GM13977 (cell line): ENCODE results near the gene TMPRSS11B.
"Not testable (repeated sequence)": the region's sequence is repeated elsewhere in the genome, so short reads cannot be mapped to it uniquely, and the experiment has no call there.

Source experiments
- DNase-seq: peaks from one replicate; pipeline ENCODE4 v3.0.0; 2012; ENCODE audit warnings: low spot score
- CTCF ChIP-seq: IDR thresholded peaks from 2 replicates; pipeline ENCODE4 v1.5.1; 2012; ENCODE audit warnings: mild to moderate bottlenecking, control low read depth; ENCODE audit not compliant: insufficient read depth; ENCODE audit errors: extremely low read depth, missing control alignments
- in situ Hi-C: fragments of 300-500 bp; cut with MboI; formaldehyde crosslinking; loops from one replicate; pipeline ENCODE4 v1.12.0; 2022; ENCODE audit warnings: low sequenced_read_pairs, low pct_unique_long_range_greater_than_20kb, mixed read lengths, inconsistent platforms; ENCODE audit not compliant: unreplicated experiment

TMPRSS11B gene

DNA sequence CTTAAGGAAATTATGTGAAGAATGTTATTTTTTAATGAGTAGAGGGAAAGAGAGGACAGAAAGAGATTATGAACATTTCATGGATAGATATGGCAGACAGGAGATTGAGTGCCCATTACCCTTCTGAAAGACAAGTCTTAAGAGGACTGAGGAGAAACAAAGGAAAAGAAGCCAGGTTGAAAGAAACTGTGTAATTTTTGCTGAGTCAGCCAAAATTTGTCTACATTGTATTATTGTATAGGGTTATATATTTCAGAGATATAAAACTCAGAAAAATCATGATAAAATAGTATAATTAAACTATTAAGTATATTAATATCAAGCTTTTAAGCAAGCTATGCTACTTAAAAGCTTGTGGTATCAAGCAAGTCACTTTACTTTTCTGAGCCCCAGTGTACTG, 4.9 kb downstream of the TMPRSS11B start:
- TF ChIP-seq CTCF = no peak
- DNase-seq = no peak
- in situ Hi-C loops = no loop called here

DNA sequence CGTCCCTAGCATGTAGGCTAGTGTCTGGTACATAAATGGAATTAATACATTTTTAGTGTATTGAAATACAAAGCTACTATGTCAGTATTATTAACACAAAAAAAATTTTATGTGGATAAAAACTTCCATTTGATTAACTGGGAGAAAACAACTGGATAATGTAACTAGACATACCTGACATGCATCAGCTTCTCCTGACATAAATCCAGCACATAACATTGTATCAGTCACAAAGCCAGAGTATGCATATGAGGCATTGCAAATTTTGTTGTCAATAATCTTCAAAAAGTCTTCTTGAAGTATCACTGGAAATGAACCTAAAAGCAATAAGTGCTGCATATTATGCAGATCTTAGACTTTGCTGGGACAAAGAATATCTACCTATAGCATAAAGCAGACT, 16.9 kb downstream of the TMPRSS11B start:
- TF ChIP-seq CTCF = no peak
- in situ Hi-C loops = no loop called here
- DNase-seq = no peak

GRCh38 chr4:68218044-68218443, 27.4 kb downstream of the TMPRSS11B start:
- DNase-seq = no peak
- no peak for TF ChIP-seq CTCF
- in situ Hi-C loops = no loop called here

GRCh38 chr4:68216501-68216900, 29.0 kb downstream of the TMPRSS11B start:
- no peak for DNase-seq
- TF ChIP-seq CTCF = no peak
- in situ Hi-C loops = no loop called here

- no peak for TF ChIP-seq CTCF
- in situ Hi-C loops = no loop called here
- DNase-seq = no peak
Measured at GRCh38 chr4:68209003-68209402, 36.5 kb downstream of the TMPRSS11B start.

GRCh38 chr4:68194305-68194704, 51.2 kb downstream of the TMPRSS11B start:
- in situ Hi-C loops = loop anchor here (25.0 kb wide), 1 partner anchor 207 kb away; no protein-coding TSS in a partner anchor
- not testable (repeated sequence) for DNase-seq

- DNase-seq = no peak
- in situ Hi-C loops = loop anchor here (25.0 kb wide), 1 partner anchor 206 kb away; no protein-coding TSS in a partner anchor
- no peak for TF ChIP-seq CTCF
Measured at GRCh38 chr4:68193194-68193593, 52.3 kb downstream of the TMPRSS11B start.
